ENCODE results near the gene EFNA2.
"Not testable (repeated sequence)": the region's sequence is repeated elsewhere in the genome, so short reads cannot be mapped to it uniquely, and the experiment has no call there.

EFNA2 gene

GRCh38 chr19:1285737-1286360 lies at the start of gene EFNA2:
EFNA2 (plus strand) TSS chr19:1285873; CDS start chr19:1286169, 296 bp downstream.
- no peak for DNase-seq

GRCh38 chr19:1236576-1236975 lies 49.1 kb upstream of the EFNA2 start:
- DNase-seq = no peak

GRCh38 chr19:1237027-1237659 lies 48.5 kb upstream of the EFNA2 start:
- no peak for DNase-seq

- DNase-seq = no peak
Measured at GRCh38 chr19:1237754-1238368, 47.8 kb upstream of the EFNA2 start, which contains the start of gene CBARP. CBARP (minus strand) TSS chr19:1238005; CDS start chr19:1236100, 1,905 bp downstream.

GRCh38 chr19:1238369-1239303 lies 47.0 kb upstream of the EFNA2 start:
- DNase-seq = no peak

GRCh38 chr19:1239420-1239795 lies 46.3 kb upstream of the EFNA2 start:
- no peak for DNase-seq

- peak; percentile 84 for DNase-seq
Measured at GRCh38 chr19:1239796-1240737, 45.6 kb upstream of the EFNA2 start.

GRCh38 chr19:1240925-1241324 lies 44.7 kb upstream of the EFNA2 start:
- no peak for DNase-seq

- DNase-seq = peak; percentile 93
Measured at GRCh38 chr19:1241417-1242095, 44.1 kb upstream of the EFNA2 start, which contains the start of gene ATP5F1D. ATP5F1D (plus strand) TSS chr19:1241751; CDS start chr19:1241851, 100 bp downstream.

GRCh38 chr19:1243768-1244692 lies 41.6 kb upstream of the EFNA2 start:
- DNase-seq = peak; percentile 45

GRCh38 chr19:1244693-1245451 lies 40.8 kb upstream of the EFNA2 start:
- no peak for DNase-seq

GRCh38 chr19:1245494-1246264 lies 40.0 kb upstream of the EFNA2 start:
- no peak for DNase-seq

GRCh38 chr19:1246265-1247087 lies 39.2 kb upstream of the EFNA2 start:
- DNase-seq = not testable (repeated sequence)

GRCh38 chr19:1247748-1248138 lies 37.9 kb upstream of the EFNA2 start:
- DNase-seq = no peak

- peak; percentile 71 for DNase-seq
Measured at GRCh38 chr19:1248139-1248785, 37.4 kb upstream of the EFNA2 start, which contains the start of gene MIDN. MIDN (plus strand) TSS chr19:1248583; CDS start chr19:1250297, 1,714 bp downstream.

- DNase-seq = no peak
Measured at GRCh38 chr19:1248786-1249297, 36.8 kb upstream of the EFNA2 start.

Data from NCI-H1048 (cell line).